GDM1 (cell line): ENCODE results near the gene NTSR1.

ENCODE experiments used
- DNase-seq: peaks from one replicate; lab custom pipeline; 2025; lab: John Stamatoyannopoulos, UW

The NTSR1 gene

DNA sequence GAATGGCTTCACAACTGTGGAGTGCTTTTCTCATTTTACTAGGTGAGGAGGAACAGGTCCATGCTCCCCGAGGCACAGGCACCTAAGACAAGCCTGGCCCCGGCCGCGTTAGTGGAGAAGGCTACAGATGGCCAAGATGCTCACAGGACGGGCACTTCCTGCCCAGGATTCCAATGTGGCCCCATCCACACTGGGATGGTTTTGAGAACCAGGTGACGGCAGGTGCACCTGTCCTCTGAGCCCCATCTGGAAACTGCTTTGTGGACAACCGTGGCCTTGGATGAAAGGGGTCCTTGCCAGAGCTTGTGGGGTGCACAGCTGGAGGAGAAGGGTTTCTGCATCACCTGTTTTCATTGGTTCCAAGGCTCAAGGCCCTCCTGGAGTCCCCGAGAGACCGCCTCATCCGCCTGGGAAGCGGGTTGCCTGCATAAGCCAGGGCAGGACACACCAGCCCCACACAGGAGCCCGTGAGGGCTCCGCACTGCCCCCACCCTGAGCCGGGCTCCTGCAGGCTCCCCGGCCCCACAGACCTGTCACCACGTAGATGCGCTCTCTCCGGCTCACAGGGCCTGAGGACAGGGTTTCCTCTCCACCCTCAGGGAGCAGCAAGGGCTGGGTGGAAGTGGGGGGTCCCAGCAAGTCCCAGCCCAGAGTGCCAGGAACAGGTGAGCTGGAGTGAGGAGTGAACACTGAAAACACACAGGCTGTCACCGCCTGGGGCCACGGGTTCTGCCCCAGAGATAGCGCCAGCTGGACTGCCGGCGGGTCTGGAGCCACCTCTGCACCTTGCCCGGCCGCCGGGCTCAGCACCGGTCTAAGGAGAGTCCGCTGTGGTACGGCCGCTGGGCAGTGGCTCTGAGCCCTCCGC is 18.3 kb downstream of the NTSR1 start:
- no peak for DNase-seq

GRCh38 chr20:62727584-62728027 is 19.0 kb downstream of the NTSR1 start:
- DNase-seq = no peak

GRCh38 chr20:62728028-62728780 is 19.6 kb downstream of the NTSR1 start:
- peak; percentile 65 for DNase-seq

- DNase-seq = no peak
These were observed 20.2 kb downstream of the NTSR1 start for GRCh38 chr20:62728781-62729300.

DNA sequence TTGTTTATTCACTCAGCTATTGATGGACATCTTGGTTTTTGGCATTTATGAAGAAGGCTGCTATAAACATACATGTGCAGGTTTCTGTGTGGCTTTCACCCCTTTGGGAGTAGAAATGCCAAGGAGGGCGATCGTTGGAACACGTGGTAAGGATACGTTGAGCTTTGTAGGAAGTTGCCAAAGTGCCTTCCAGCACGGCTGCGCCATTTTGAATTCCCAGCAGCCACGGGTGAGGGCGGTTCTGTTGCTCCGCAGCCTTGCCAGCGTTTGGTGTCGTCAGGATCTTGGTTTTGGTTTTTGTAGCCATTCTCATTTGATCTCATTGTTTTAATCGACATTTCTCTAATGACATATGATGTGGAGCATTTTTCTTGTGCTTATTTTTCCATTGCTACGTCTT is 21.8 kb downstream of the NTSR1 start:
- no peak for DNase-seq

- no peak for DNase-seq
These were observed 23.6 kb downstream of the NTSR1 start for GRCh38 chr20:62732031-62732760.

DNA sequence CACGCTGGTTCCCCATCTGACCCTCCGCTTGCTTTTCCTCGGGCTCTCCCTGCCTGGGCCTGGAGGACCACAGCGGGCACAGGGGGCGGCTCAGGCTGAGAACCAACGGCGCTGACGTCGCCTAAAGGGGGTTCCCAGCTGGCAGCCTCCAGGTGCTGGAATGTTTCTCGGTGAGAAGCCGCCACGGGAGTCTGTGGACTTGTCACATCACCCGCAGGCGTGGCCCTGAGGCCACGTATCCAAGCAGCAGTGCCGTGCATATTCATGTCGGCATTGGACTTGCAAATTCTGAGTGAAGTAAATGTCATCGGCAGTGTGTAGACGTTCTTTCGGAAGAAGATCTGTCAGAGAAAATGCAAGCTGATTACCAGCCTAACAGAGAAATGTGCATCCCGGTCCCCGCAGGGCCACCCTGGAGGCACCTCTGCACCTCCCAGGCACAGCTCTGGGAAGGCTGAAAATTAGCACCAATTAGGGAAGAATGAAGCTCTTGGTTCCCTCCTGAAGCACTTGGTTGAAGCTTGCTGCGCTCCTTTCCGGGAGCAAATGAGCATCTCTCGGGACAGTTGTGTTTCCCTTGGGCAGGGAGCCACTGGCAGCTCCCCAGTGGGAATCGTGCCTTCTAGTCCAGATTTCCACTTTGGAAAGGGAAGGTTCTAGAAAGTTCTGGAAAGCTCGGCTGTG is 24.3 kb downstream of the NTSR1 start:
- no peak for DNase-seq

- no peak for DNase-seq
These were observed 24.8 kb downstream of the NTSR1 start for GRCh38 chr20:62733526-62733842.

DNA sequence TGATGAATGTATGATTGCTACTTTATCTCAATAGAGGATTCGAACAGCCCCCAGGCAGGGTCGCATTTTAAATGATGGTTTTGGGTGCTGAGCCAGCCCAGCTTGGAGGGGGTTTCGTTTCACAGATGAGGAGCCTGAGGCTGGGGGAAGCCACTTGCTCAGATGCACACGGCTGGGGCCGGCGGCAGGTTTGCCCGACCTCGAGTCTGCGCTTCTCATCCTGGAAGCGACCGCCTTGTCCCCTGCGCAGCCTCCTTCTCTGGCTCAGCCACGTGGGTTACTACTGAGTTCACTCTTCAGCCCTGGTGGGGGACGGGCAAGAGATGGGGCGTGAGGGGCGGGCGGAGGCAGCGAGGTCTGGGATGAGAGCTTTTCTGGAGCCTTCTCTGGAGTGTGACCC is 25.3 kb downstream of the NTSR1 start:
- DNase-seq = no peak

DNA sequence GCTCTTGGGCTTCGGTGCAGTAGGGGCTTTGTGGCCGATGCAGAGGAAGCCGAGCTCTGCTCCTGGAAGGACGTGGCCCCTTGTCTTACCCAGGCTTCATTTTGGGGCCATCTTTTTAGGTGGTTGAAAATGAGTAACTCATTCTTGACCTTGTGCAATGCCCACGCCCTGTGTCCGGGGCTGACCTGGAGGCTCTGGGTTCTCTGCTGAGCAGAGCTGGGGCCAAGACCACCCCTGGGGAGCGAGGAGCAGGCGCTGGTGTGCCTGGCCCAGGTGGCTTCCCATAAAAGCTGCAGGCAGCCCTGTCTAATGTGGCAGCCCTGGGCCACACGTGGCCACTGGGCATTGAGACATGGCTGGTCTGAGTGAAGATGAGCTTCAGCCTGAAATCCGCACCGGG is 25.7 kb downstream of the NTSR1 start:
- no peak for DNase-seq

GRCh38 chr20:62734881-62735280 is 26.2 kb downstream of the NTSR1 start:
- DNase-seq = no peak

- no peak for DNase-seq
These were observed 26.7 kb downstream of the NTSR1 start for GRCh38 chr20:62735331-62735821.

- DNase-seq = no peak
These were observed 27.4 kb downstream of the NTSR1 start for GRCh38 chr20:62736026-62736406.

DNA sequence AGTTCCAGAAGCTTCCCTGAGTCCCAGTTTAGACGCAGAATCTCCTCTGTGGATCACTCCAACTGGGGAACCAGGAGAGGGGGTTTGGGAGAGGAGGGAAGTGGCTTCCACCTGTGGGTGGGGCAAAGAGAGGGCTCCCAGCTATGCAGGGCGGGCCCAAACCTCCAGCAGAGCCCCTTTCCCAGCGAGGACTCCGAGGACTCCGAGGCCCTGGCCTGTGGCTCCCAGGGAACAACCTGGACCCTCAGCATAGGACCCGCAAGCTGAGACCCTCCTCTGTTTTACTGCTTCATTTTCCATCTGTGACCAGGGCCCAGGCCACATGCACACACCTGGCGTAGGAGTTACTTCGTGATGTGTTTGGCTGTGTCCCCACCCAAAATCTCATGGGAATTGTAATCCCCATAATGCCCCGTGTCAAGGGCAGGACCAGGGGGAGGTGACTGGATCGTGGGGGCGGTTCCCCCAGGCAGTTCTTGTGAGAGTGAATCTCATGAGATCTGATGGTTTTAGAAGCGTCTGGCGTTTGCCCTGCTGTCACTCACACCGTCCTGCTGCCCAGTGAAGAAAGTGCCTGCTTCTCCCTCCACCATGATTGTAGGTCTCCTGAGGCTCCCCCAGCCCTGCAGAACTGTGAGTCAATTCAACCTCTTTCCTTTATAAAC is 27.9 kb downstream of the NTSR1 start:
- DNase-seq = no peak

DNA sequence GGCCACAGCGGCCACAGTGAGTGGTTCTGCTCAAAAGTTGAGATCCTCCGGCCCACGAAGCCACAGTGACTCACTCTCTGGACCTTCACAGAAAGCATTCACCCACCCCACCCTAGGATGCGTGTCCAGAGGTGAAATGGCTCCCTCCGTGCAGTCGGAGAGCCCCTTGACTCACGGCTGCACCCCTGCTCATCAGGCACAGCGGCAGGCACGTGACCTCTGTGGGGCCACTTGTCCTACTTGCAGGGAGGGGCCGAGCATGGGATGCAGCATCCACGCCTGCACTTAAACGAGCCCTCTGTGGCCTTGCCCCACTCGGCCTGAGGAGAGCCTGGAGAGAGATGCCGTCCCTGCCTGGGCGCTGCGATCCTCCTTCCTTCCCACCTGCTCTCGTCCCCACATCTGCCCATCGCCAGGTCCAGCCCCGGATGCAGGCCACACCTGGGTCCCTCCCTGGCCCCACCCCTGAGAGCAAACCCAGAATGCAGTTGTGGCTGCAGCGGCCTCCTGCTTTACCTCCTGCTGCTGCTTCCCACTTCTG is 28.7 kb downstream of the NTSR1 start:
- DNase-seq = no peak

- no peak for DNase-seq
These were observed 29.6 kb downstream of the NTSR1 start for GRCh38 chr20:62738025-62738881.

DNA sequence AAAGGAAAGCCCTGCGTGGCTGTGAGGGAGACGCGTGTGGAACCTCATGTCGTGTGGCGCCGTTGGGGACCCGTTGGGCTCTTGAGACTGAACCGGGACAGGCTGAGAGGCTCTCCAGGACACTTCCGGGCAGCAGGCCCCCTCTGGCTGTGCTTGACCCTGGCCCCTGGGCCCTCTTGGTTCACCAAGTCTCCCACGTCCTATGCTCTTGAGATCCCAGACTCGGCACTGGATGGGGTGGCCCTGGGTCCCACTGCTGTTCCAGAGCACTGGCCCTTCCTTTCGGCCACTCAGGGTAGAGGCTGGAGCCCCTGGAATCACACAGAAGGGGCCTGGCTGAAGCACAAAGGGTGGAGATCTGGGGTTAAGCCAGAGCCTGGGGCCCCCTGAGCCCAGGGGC is 30.4 kb downstream of the NTSR1 start:
- no peak for DNase-seq

DNA sequence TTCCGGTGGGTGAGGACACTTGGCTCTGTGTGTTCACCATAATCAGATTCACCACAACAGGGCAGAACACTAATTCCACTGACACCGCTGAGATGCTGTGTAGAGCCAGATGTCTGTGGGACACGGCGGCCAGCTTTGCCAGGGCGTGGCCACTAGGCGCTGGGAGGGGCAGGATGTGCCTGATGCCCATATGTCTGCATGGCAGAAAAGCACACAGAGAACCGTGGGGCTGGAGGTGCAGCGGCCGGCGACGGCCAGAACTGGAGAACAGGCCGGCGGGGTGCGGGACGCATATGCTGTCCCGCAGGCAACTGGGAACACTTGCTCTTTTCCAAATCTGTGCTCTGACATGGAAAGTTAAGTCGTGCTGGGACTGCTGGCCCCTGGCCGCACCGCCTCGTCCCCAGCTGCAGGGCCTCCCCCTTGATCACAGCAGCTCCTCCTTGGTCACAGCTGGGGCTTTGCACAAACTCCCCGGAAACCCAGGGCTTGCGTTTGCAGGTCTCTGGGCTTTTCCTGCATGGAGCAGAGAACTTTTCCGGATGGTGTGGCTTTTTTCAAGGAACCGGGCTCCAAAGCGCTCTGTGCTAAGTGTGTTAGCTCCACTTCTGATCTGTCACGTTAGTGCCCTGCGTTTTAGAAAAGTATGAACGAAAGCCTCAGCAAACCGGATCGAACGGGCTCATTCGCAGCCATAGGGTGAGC is 31.1 kb downstream of the NTSR1 start:
- DNase-seq = no peak
